ENCODE results near the gene PJA2. TPM values are rescaled to one million over a fixed set of nuclear protein-coding genes. Genes with fewer than 3 reads are reported as not detected.

Gene PJA2, protein sequence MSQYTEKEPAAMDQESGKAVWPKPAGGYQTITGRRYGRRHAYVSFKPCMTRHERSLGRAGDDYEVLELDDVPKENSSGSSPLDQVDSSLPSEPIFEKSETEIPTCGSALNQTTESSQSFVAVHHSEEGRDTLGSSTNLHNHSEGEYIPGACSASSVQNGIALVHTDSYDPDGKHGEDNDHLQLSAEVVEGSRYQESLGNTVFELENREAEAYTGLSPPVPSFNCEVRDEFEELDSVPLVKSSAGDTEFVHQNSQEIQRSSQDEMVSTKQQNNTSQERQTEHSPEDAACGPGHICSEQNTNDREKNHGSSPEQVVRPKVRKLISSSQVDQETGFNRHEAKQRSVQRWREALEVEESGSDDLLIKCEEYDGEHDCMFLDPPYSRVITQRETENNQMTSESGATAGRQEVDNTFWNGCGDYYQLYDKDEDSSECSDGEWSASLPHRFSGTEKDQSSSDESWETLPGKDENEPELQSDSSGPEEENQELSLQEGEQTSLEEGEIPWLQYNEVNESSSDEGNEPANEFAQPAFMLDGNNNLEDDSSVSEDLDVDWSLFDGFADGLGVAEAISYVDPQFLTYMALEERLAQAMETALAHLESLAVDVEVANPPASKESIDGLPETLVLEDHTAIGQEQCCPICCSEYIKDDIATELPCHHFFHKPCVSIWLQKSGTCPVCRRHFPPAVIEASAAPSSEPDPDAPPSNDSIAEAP
- 100 to 1,000 TPM in 1 of 2 donors, 10 to 100 TPM in 1; 94.8 to 119 TPM for total RNA-seq

DNA sequence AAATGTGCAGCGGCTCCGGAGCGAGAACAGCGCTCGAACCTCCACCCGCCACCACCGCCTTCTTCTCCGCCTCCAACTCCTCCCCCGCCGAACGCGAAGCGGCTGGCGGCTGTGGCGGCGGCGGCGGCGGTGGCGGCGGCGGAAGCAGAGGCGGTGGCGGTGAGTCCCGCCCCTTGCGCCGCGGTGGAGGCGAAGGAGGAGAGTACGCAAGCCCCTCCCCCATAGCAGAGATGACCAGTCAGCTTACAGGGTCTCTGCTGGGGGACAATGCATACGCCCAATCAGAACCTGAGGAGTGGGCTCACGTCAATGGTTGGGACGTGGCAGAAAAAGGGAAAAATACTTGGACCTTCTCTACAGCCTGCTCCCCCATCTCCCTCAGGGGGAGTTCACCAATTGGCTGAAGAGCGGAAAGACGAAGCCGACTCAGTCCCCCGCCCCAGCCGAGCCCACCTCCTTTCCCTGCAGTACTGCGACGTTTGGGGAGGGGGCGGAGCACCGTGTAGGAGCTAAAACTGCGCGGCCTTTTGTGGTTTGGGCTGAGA, at the start of gene PJA2:
PJA2 (minus strand) TSS at position 131 of the 545 bp plus-strand sequence. CDS start 26,541 bp downstream, outside the sequence.
- Histone ChIP-seq H3K4me3 (peak within 1 kb of the TSS; percentile 88 to 91), H3K9me3 (no peaks in the 10 kb centered on the region), H3K27me3 (replicated peaks; ENCODE audit: insufficient read depth) (no peaks in the 10 kb centered on the region), H3K36me3 (no peaks in the 10 kb centered on the region), H3K27ac (peak within 1 kb of the TSS; percentile 99), H3K4me1 (replicated peaks) (peaks cover 4% of the 10 kb centered on the region)
- under 1% methylated on average over 44 of the region's 44 CpGs for WGBS
- intact Hi-C loops (cut with DNase I), result loop anchor here (2.0 kb wide), 1 partner anchor 661 kb away; no protein-coding TSS in a partner anchor
- peak; percentile 99 for DNase-seq (ENCODE audit: low spot score)
- TF ChIP-seq POLR2A (IDR thresholded peaks at IDR 0.05), result peak; percentile 81
- peak; percentile 93 for TF ChIP-seq POLR2AphosphoS5 (IDR thresholded peaks at IDR 0.05)
- TF ChIP-seq, protein P1, sequence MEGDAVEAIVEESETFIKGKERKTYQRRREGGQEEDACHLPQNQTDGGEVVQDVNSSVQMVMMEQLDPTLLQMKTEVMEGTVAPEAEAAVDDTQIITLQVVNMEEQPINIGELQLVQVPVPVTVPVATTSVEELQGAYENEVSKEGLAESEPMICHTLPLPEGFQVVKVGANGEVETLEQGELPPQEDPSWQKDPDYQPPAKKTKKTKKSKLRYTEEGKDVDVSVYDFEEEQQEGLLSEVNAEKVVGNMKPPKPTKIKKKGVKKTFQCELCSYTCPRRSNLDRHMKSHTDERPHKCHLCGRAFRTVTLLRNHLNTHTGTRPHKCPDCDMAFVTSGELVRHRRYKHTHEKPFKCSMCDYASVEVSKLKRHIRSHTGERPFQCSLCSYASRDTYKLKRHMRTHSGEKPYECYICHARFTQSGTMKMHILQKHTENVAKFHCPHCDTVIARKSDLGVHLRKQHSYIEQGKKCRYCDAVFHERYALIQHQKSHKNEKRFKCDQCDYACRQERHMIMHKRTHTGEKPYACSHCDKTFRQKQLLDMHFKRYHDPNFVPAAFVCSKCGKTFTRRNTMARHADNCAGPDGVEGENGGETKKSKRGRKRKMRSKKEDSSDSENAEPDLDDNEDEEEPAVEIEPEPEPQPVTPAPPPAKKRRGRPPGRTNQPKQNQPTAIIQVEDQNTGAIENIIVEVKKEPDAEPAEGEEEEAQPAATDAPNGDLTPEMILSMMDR (IDR thresholded peaks at IDR 0.05), result peak in 3 of 4 experiments; percentile 19 to 84 (median 57)

DNA sequence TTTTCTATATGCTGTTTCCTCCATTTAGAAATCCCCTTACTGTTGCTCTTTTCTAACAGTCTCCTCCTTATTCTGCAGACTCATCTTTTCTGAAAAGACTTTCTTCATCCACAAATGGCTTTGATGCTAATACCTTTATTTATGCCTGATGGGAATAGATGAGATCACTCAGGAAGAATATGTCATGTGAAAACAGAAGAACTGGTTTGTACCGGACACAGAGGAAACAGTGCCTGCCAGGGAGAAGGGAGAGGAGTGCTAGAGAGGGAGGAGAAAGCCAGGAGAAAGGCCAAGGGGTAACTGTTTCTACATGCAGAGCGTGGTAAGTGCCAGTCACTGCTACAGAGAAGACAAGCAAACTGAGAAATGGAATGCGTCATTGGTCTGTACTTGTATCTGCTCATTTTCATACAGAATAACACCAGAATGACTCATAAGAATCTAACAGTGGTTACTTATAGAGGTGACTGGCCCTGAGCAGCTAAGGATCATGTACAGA, 45.9 kb upstream of the PJA2 start:
- Histone ChIP-seq H3K4me3 (no peak overlapping the region), H3K27ac (peak overlapping the region; percentile 47 to 63), H3K27me3 (replicated peaks; ENCODE audit: insufficient read depth) (no peaks in the 10 kb centered on the region), H3K9me3 (no peaks in the 10 kb centered on the region), H3K4me1 (replicated peaks) (no peaks in the 10 kb centered on the region), H3K36me3 (no peaks in the 10 kb centered on the region)
- intact Hi-C loops (cut with DNase I), result no loop called here
- TF ChIP-seq, protein P1 (IDR thresholded peaks at IDR 0.05), result no peak
- TF ChIP-seq POLR2A (IDR thresholded peaks at IDR 0.05), result no peak
- peak; percentile 96 for TF ChIP-seq POLR2AphosphoS5 (IDR thresholded peaks at IDR 0.05)
- WGBS, result 11% methylated on average over 3 of the region's 3 CpGs
- DNase-seq (ENCODE audit: low spot score), result peak; percentile 87

DNA sequence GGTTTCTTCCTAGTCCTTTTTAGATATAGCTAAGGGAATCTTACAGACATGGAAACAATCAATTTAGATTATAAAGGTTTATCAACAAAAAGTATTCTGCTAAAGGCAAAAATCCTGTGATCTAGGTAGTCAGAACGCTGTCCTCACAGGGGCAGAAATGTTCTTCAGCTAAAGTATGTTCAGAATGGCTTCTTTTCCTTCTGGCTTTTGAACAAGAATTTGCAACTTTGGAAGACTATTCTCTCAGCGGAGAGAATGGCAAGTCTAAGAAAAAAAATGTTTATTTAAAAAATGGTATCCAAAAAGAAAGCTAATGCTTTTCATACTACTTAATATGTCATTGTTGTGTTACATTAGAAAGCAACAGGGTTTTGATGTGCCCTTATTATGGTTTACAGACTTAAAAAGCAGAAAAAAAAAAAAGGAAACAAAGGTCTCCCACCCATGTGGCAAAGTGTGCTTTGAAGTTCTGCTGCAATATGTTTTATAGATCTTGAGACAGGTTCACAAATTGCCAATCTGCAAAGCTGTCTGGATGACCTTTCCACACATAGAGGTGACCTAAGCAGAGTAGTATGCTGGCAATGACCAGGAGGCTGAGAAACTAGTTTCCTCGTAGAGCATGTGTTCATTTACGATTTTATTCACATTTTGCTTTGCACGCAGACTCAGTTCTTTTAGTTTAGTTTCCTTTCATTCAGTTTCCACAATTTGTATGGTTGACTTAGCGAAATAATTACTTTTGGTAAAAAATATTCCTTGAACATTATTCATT, 45.1 kb upstream of the PJA2 start:
- WGBS, result 36% methylated on average over 6 of the region's 6 CpGs
- Histone ChIP-seq H3K27me3 (replicated peaks; ENCODE audit: insufficient read depth) (no peaks in the 10 kb centered on the region), H3K27ac (peak overlapping the region; percentile 47 to 63), H3K4me3 (no peak overlapping the region), H3K36me3 (no peaks in the 10 kb centered on the region), H3K9me3 (no peaks in the 10 kb centered on the region), H3K4me1 (replicated peaks) (no peaks in the 10 kb centered on the region)
- intact Hi-C loops (cut with DNase I), result no loop called here
- no peak for TF ChIP-seq POLR2AphosphoS5 (IDR thresholded peaks at IDR 0.05)
- no peak for TF ChIP-seq POLR2A (IDR thresholded peaks at IDR 0.05)
- TF ChIP-seq, protein P1 (IDR thresholded peaks at IDR 0.05), result no peak
- no peak for DNase-seq (ENCODE audit: low spot score)

DNA sequence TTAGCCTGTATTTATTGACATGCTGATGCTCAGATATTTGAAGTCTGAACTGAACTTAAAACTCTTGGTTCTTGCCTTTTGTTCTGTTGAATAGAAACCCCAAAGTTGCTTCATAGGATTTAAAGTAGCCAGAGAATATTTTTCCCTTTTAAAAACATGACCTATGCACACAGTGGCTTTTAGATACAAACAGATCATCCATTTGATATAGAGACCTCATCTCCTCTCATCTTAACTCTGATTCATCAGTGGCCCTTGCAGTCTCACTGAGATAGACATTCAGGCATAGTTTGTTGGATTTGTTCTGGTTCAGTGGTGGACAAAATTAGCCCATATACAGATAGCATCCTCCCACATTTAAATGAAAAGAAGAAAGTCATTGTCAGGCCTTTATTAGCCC, 43.5 kb upstream of the PJA2 start:
- Histone ChIP-seq H3K27ac (no peak overlapping the region), H3K4me3 (no peak overlapping the region), H3K4me1 (replicated peaks) (no peaks in the 10 kb centered on the region), H3K36me3 (no peaks in the 10 kb centered on the region), H3K9me3 (no peaks in the 10 kb centered on the region), H3K27me3 (replicated peaks; ENCODE audit: insufficient read depth) (no peaks in the 10 kb centered on the region)
- no peak for DNase-seq (ENCODE audit: low spot score)
- TF ChIP-seq POLR2AphosphoS5 (IDR thresholded peaks at IDR 0.05), result no peak
- intact Hi-C loops (cut with DNase I), result no loop called here
